SK-N-SH (cell line): ENCODE results near the gene MYEOV. TPM values are rescaled to one million over a fixed set of nuclear protein-coding genes. Genes with fewer than 3 reads are reported as not detected.

ENCODE experiments used
- CTCF ChIA-PET: fragments of 300-600, 350-600 bp; formaldehyde crosslinking; extraction: SDS; loops from one replicate; lab custom pipeline; 2021; lab: Yijun Ruan, JAX
- POLR2A ChIA-PET: fragments of 350-600 bp; sonication (Branson Sonifier 250); formaldehyde crosslinking; extraction: SDS; loops from one replicate; lab custom pipeline; 2020; ENCODE audit warnings: antibody characterized with exemption, inconsistent platforms; lab: Yijun Ruan, JAX
- DNase-seq: peaks from one replicate; pipeline ENCODE4 v3.0.0; 2012
- H2AFZ ChIP-seq: fragments of 200-600 bp; sonication (generic); 2 replicates; pipeline ENCODE4 v1.8.1; 2016; ENCODE audit warnings: antibody characterized with exemption, mild to moderate bottlenecking, low read depth
- H3F3A ChIP-seq: fragments of 200-600 bp; sonication (generic); replicated peaks from 2 replicates; pipeline ENCODE3; 2016; ENCODE audit warnings: antibody characterized with exemption, mild to moderate bottlenecking; ENCODE audit not compliant: insufficient read depth
- H3K27ac ChIP-seq, 2 experiments: fragments of 200-500 bp in 1 of 2; fragments of 200-600 bp in 1 of 2; sonication (Bioruptor generic) in 1 of 2; sonication (generic), shearing (Covaris generic) in 1 of 2; 2 replicates each; pipeline versions ENCODE4 v1.5.1 to v1.6.1; 2014 to 2016; ENCODE audit warnings: low read depth in 2 of 2, inconsistent platforms in 1 of 2, low read length in 1 of 2, mild to moderate bottlenecking in 1 of 2, mixed read lengths in 1 of 2
- H3K27me3 ChIP-seq: fragments of 200-600 bp; sonication (generic), shearing (Covaris generic); 2 replicates; pipeline ENCODE4 v1.6.1; 2016; ENCODE audit warnings: mixed run types; ENCODE audit not compliant: insufficient read depth
- H3K36me3 ChIP-seq, 2 experiments: fragments of 200-500 bp in 1 of 2; fragments of 200-600 bp in 1 of 2; sonication (Bioruptor generic) in 1 of 2; sonication (generic) in 1 of 2; replicated peaks in 1 of 2; 2 replicates each; pipeline versions ENCODE3 to v1.5.1; 2014 to 2016; ENCODE audit warnings: low read length in 1 of 2, mild to moderate bottlenecking in 1 of 2; ENCODE audit not compliant: insufficient read depth in 2 of 2, control insufficient read depth in 1 of 2
- H3K4me1 ChIP-seq, 2 experiments: fragments of 200-500 bp in 1 of 2; fragments of 200-600 bp in 1 of 2; sonication (Bioruptor generic) in 1 of 2; sonication (generic), shearing (Covaris generic) in 1 of 2; 2 replicates each; pipeline versions ENCODE4 v1.5.1 to v1.6.1; 2014 to 2016; ENCODE audit warnings: low read depth in 1 of 2, low read length in 1 of 2, mixed run types in 1 of 2; ENCODE audit not compliant: insufficient read depth in 2 of 2, control insufficient read depth in 1 of 2
- H3K4me2 ChIP-seq: fragments of 200-600 bp; sonication (generic), shearing (Covaris generic); 2 replicates; pipeline ENCODE4 v1.6.1; 2017; ENCODE audit warnings: mixed run types
- H3K4me3 ChIP-seq, 2 experiments: fragments of 200-500 bp in 1 of 2; fragments of 200-600 bp in 1 of 2; sonication (Bioruptor generic) in 1 of 2; sonication (generic), shearing (Covaris generic) in 1 of 2; 2 replicates each; pipeline versions ENCODE4 v1.5.1 to v1.8.1; 2014 to 2016; ENCODE audit warnings: low read depth in 2 of 2, inconsistent platforms in 1 of 2, low read length in 1 of 2, mild to moderate bottlenecking in 1 of 2, mixed read lengths in 1 of 2, moderate library complexity in 1 of 2
- H3K79me2 ChIP-seq: fragments of 200-600 bp; sonication (generic); 2 replicates; pipeline ENCODE4 v1.8.1; 2017; ENCODE audit warnings: mild to moderate bottlenecking; ENCODE audit not compliant: insufficient read depth
- H3K9ac ChIP-seq: fragments of 200-600 bp; sonication (generic); 2 replicates; pipeline ENCODE4 v1.6.1; 2017; ENCODE audit warnings: mixed run types
- H3K9me2 ChIP-seq: fragments of 200-600 bp; sonication (generic); 2 replicates; pipeline ENCODE4 v1.6.1; 2017; ENCODE audit warnings: mixed run types
- H3K9me3 ChIP-seq: fragments of 200-600 bp; sonication (generic); 2 replicates; pipeline ENCODE4 v1.6.1; 2017; ENCODE audit warnings: mixed run types, mild to moderate bottlenecking, moderate library complexity
- H4K20me1 ChIP-seq: fragments of 200-600 bp; sonication (generic); 2 replicates; pipeline ENCODE4 v1.6.1; 2017; ENCODE audit warnings: mild to moderate bottlenecking, mixed run types; ENCODE audit not compliant: insufficient read depth
- CHD2 ChIP-seq: fragments of 150-350 bp; IDR thresholded peaks from 2 replicates; pipeline ENCODE4 v1.6.1; 2018; ENCODE audit warnings: low read length; ENCODE audit not compliant: partially characterized antibody
- CTCF ChIP-seq: fragments of 200-600 bp; sonication (generic); IDR thresholded peaks from 2 replicates; pipeline ENCODE4 v1.6.1; 2017; ENCODE audit warnings: antibody characterized with exemption, mild to moderate bottlenecking, moderate library complexity
- FOXJ3 ChIP-seq: sonication (generic); formaldehyde crosslinking; IDR thresholded peaks from 2 replicates; pipeline ENCODE4 v1.5.1; 2020; ENCODE audit warnings: mild to moderate bottlenecking, missing genetic modification reagents
- IRF3 ChIP-seq: fragments of 150-350 bp; IDR thresholded peaks from 2 replicates; pipeline ENCODE4 v1.6.1; 2016; ENCODE audit warnings: mild to moderate bottlenecking, low read depth, low read length
- RAD21 ChIP-seq: IDR thresholded peaks from 2 replicates; pipeline ENCODE4 v1.6.1; 2012; ENCODE audit warnings: mild to moderate bottlenecking, low read length
- WGBS: methylation state at CpG from one replicate; pipeline ENCODE4 v1.1.6; 2017; ENCODE audit warnings: low lambda C conversion rate; 5-methylcytosine and 5-hydroxymethylcytosine counted together
- polyA plus RNA-seq, 3 experiments: library from polyadenylated mRNA; depleted of rRNA; stranded (reverse); fragments of >200 nt; gene quantifications; 2 replicates each; pipeline ENCODE4 v1.2.3, GENCODE V29; 2012
- TF ChIP-seq, protein P1 (sequence below): IDR thresholded peaks from 2 replicates; pipeline ENCODE4 v1.4.0; 2012; ENCODE audit warnings: low read depth, borderline replicate concordance
- TF ChIP-seq, protein P2 (sequence below): fragments of 150-350 bp; IDR thresholded peaks from 2 replicates; pipeline ENCODE4 v1.6.1; 2017; ENCODE audit warnings: antibody characterized with exemption, low read length, low read depth, borderline replicate concordance
- TF ChIP-seq, protein P3 (sequence below): IDR thresholded peaks from 2 replicates; pipeline ENCODE4 v1.4.0; 2012; ENCODE audit warnings: low read depth

The MYEOV gene
- polyA plus RNA-seq, 1 of the 3 experiments (the other 2 are of a cell fraction): 3.0 TPM

- no peak overlapping the region for H3K9ac ChIP-seq
- CTCF ChIA-PET: interaction anchor here (1.2 to 2.4 kb wide), 2 partner anchors 32 to 207 kb away, joined by 3 to 6 read pairs; no protein-coding TSS in a partner anchor
- POLR2A ChIA-PET: interaction anchor here (0.7 kb wide), 1 partner anchor 16 kb away, joined by 3 read pairs; no protein-coding TSS in a partner anchor
- H3K27ac ChIP-seq: no peak overlapping the region
- H3K4me1 ChIP-seq: peaks cover 0 to 30% of the 10 kb centered on the region in 2 experiments; a peak in 2 of 4 replicates
- DNase-seq: no peak
- H2AFZ ChIP-seq: no peak overlapping the region
- no peak overlapping the region for H3K4me2 ChIP-seq
- TF ChIP-seq, protein P1, sequence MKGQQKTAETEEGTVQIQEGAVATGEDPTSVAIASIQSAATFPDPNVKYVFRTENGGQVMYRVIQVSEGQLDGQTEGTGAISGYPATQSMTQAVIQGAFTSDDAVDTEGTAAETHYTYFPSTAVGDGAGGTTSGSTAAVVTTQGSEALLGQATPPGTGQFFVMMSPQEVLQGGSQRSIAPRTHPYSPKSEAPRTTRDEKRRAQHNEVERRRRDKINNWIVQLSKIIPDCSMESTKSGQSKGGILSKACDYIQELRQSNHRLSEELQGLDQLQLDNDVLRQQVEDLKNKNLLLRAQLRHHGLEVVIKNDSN: no peak
- TF ChIP-seq RAD21: no peak
- no peak for TF ChIP-seq CHD2
- no peak for TF ChIP-seq IRF3
- no peak for TF ChIP-seq CTCF
- TF ChIP-seq, protein P2, sequence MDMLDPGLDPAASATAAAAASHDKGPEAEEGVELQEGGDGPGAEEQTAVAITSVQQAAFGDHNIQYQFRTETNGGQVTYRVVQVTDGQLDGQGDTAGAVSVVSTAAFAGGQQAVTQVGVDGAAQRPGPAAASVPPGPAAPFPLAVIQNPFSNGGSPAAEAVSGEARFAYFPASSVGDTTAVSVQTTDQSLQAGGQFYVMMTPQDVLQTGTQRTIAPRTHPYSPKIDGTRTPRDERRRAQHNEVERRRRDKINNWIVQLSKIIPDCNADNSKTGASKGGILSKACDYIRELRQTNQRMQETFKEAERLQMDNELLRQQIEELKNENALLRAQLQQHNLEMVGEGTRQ: no peak
- no peak for TF ChIP-seq FOXJ3 (CRISPR knock-in tag)
- TF ChIP-seq, protein P3, sequence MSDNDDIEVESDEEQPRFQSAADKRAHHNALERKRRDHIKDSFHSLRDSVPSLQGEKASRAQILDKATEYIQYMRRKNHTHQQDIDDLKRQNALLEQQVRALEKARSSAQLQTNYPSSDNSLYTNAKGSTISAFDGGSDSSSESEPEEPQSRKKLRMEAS: no peak
- no peaks in the 10 kb centered on the region for H3K9me3 ChIP-seq
- no peaks in the 10 kb centered on the region for H3F3A ChIP-seq
- 94% methylated on average over 8 of the region's 10 CpGs for WGBS
- no peaks in the 10 kb centered on the region for H3K9me2 ChIP-seq
- H3K4me3 ChIP-seq: no peak overlapping the region
- H4K20me1 ChIP-seq: no peaks in the 10 kb centered on the region
- no peaks in the 10 kb centered on the region for H3K36me3 ChIP-seq
- H3K79me2 ChIP-seq: peaks cover 10% of the 10 kb centered on the region; the same call in 1 of the 2 replicates
- no peaks in the 10 kb centered on the region for H3K27me3 ChIP-seq
Observed at GRCh38 chr11:69308936-69309615, 15.1 kb downstream of the MYEOV start.
